GM04503 (cell line): ENCODE data around the gene SLC9A5.

ENCODE experiments used
- DNase-seq: peaks from one replicate; pipeline ENCODE4 v3.0.0-alpha.2; 2012; ENCODE audit warnings: low read depth

SLC9A5 gene

DNA sequence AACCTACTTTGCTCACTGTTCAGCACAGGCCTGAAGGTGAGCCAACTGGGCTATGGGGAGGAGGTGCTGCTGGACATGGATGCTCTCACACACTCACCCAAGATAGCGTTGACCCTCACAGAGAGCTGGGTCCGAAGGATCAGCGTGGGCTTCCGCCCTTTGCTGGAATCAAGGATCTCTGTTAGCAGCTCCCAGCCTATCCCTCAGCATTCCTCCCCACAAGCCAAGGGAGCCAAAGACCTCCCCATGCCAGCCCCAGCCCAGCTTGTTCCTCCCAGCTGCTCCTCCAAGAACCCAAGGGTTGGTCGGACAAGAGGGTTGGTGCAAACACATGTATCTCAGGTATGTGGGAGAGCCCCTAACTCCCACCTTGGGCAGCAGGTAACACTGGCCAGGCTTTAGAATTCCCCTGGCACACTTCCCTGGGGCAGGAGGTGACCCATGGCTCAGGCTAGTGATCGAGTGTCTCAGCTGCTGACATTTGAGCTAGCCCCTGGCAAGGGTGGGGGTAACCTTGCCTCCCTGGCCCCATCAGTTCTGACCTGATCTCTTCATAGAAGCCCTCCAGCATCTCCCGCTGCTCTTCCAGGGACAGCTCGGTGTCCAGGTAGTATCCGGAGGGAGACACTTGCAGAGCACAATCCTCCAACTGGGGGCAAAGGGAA, 9.8 kb upstream of the SLC9A5 start:
- no peak for DNase-seq

DNA sequence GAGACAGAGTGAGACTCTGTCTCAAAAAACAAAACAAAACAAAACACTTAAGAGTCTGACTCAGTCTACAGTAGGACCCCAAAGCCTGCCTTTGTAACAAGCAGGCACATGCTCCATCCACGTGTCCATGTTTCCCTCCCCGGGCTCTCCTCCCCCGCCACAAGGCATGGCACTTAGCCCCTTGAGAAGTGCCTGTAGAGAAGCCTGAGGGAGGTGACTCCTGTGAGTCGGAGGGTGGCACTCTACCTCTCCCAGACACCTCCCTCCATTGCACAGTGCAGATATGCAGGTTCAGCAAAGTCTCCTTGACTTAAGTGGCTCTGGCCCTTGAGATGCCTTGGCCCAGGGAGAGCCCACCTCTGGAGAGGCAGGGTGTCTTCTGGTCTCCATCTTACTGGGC, 8.3 kb upstream of the SLC9A5 start:
- no peak for DNase-seq

DNA sequence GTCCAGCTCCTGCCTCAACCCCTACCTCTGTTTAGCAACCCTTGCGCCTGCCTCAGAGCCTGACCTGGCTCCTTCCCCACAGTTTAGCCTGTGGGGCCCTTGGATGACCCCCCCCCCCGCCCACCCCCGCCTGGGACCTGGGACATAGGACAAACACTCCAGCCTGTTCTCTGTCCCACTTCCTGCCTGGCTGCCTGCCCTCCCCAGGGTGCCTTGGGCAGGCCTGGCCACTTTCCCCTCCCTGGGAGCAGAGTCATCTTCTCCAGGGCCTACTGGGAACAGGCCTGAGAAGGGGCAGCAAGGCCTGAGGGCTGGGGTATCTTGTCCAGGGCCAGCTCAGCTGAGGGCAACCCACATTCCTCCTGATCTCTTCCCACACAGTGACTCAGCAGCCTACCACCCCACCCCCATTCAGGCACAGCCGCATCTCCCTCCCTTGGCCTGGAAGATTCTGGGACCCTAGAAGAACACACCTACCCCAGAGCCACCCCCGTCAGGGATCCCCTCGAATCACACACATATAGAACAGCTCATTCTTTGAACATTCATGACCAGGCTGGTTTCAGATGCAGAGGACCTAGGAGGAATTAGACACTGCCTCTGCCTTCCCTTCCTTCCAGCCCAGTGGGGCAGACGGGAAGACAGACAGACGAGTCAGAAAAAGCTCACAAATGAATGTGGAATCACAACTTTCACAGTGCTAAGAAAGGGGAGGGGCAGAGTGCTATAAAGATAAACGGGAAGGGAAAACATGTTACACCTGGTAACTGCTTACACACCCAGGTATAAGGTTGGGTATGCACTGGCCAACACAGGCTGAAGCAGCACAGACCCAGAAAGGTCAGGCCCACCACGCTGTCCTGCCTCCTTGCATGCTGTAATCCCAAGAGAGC, 7.5 kb upstream of the SLC9A5 start:
- peak; percentile 72 for DNase-seq

DNA sequence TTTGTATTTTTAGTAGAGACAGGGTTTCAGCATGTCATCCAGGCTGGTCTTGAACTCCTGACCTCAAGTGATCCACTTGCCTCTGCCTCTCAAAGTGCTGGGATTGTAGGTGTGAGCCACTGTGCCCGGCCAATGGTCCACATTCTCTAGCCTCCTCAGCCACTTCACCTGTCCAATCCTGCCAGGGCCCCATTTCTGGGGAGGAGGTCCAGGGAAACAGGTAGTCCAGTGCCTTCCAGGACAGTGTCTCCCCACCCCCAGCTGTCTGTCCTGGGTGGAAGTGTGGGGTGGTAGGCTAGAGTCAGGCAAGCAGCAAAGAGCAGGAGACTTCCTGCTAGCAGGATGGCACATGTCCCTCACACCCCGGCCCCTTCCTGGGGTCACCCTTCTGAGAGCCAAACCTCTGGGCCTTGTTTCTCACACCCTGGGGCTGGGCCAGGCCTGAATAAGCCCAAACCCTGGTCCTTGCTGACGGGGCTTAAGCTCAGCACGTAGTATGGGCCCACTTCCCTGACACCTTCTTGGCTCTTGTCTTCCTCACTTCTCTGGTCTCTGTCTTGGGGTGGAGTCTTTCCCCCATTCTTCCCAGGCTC, 6.5 kb upstream of the SLC9A5 start:
- no peak for DNase-seq

DNA sequence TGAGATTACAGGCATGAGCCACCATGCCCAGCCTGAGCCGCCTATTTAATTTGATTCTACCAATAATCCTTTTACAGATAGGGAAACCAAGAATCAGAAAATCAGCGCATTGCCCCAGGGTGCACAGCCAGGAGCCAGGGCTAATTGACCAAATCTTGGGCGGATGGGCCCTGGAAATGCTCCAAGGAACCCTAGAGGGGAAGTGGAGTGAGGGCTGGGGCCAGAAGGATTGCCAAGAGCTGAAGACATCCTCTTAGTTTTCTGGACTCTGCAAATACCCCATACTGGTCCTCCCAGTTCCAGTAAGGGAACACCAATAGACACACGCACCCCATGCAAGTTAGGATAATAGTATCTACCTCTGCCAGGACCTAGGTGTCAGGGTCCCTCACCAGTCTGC, 5.3 kb upstream of the SLC9A5 start:
- DNase-seq = no peak

DNA sequence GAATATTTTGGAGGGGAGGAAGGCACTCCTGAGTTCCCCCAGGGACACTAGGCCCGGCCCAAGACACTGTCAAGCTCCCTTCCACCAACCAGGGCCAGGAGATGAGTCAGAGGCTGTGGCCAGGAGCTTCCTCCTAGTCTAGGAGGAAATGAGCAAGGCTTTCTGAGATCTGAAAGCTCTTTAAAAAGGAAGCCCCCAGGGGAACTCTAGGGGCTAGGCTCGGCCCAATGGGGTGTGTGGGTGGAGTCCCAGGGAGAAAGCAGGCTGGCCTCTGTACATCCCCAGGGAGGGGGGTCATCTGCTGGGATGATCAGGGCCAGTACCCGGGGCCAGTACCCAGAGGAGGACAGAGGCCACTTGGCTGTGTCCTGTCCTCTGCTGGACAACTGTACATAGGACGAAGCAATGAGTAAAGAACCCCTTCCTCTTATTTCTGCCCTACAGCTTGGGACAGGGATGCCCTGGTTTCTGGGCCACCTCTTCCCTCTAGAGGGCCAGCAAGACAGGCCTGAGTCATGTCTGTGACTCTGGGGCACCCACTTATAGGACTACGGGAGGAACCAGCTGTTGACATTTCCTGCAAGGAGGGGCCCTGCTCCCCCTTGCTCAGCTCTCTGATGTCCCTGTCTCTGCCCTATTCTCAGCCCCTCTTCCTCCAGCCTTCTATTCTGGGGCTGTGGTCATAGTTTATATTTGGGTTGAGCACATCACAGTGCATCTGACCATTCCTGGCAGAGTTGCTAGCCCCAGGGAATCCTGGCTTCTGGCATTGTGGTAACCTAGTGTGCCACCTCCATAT, 4.2 kb upstream of the SLC9A5 start:
- peak; percentile 86 for DNase-seq

DNA sequence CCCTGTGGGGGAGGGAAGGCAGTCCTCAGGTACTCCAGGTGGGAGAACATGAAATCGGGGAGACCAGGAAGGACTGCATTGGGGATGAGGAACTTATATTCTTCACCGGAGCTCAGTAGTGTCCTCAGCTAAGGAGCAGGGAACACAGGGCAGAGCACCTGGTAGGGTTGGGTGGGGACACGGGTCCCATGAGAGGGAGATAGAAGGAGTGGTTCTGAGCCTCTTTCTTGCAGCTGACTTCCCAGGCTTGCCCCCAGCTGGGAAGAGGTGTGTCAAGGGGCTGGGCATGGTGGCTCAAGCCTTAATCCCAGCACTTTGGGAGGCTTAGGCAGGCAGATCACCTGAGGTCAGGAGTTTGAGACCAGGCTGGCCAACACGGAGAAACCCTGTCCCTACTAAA, 3.6 kb upstream of the SLC9A5 start:
- DNase-seq = no peak

DNA sequence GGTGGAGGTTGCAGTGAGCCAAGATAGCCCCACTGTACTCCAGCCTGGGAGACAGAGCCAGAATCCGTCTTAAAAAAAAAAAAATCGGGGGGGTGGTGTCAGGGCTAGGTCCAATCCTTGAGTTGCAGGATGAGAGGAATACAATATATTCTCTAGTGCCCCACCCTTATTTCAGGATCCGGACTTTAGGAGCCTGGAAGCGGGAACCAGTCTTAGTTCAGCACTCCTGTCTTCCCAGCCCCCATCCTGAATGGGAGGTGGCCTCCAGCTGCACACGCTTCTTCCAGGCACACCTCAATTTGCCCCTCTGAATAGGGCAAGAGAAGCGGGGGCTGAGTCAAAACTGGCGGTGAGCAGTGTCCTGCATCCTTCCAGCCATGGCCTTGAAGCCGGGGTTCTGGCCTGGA, 3.1 kb upstream of the SLC9A5 start:
- DNase-seq = no peak

DNA sequence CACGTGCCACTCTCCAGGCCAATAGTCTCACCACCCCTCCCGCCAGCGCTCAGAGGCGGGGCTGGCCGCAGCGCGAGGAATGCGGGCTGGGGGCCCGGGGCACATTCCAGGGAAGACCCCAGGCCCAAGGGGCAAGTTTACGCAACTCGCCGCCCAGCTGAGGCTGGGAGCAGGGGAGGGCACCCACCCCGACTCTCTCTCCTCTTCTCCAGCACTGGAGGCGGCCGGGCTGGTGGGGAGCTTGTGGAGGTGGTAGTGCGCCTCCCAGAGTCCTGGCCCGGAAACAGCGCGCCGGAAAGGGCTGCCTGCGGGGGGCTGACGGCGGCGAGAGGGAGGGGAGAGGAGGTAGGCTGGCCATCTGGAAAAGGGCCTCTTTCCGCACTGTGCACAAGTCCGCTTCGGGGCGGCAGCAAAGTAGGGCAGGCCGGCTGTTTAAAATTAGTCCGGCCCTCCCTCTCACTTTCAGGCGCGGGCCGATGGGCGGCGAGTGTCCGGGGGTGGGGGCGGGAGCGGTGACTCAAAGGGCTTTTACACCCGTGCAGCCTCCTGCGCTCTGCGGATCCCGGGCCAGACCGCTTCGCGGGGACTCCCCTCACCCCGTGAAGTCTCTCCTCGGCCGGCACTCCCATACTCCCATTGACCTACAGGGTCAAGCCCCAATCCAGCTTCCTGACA, 2.6 kb upstream of the SLC9A5 start:
- DNase-seq = no peak

DNA sequence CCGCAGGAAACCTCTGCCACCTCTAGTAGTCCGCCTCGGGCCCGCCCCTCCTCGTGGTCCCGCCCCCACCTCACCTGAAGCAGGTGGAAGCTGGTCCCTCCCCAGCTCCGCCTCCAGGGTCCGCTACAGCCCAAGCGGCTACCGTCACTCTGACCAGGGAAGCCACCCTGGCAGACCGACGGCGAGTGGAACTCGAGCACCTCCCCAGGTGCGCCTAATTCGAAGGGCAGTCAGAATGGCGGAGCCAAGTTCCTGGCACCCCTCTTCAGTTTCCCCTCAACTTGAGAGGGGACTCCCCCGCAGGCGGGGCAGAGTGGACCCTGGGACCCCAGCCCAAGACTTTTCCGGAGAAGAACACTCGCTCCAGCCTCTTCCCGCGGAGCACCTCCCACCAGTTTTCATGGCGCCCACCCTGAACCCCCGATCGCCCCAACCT, 2.0 kb upstream of the SLC9A5 start:
- no peak for DNase-seq

DNA sequence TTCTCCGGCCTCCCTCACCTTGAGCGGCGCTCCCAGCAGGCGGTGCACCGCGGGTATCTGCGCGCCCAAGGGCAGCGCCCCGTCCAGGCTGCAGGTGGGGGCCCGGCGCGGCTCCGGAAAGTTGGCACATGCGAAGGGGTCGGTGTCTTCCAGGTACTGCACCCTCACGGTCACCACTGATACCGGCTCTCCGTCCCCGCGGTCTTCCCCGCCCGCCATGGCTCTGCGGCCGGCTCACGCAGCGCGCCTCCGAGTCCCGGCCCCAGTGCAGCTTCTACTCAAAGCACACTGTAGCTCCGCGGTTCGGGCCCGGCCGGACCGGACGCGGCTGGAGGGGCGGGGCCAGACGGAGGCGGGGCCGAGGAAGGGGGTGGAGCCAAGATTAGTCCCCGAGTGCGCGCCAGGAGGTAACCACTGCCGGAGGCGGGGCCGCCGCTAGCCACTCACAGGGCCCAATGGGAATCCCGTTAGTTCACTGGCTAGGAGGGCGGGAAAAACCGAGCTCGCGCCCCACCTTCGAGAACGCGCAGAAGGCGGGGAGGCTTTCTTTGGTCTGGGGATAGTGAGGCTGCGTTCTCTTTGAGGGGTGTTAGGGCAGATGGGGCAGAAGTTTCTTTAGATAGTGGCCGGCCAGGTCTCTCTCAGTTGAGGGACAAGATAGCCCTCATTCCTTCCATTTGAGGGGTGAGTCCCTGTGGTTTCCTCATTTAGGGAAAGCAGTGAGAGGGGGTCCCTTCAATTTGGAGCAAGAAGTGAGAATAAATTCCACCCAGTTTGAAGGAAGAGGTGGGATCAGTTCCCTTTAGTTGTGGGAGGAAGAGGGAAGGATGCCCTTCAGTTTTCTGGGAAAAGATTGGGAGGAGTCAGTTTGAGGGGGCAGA, 1.3 kb upstream of the SLC9A5 start, which contains the start of gene FHOD1:
Gene FHOD1, minus strand, starts transcription at position 290 of the 881 bp plus-strand sequence. Its CDS starts 71 bp downstream, at position 219.
- no peak for DNase-seq

DNA sequence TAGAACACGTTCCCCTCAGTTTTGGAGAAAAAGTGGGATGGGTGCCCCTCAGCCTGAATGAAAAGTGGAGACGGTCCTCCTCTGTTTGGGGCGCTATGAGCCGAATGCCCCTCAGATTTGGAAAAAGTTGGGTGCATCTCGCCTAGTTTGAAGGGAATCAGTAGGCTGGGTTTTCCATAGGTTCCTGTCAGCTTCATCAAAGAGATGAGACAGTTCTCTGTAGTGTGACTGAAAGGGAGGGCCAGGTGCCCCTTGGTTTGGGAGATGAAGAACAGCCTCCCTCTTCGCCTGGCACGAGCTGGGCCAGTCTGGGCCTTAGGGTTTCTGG, 742 bp upstream of the SLC9A5 start:
- DNase-seq = no peak

DNA sequence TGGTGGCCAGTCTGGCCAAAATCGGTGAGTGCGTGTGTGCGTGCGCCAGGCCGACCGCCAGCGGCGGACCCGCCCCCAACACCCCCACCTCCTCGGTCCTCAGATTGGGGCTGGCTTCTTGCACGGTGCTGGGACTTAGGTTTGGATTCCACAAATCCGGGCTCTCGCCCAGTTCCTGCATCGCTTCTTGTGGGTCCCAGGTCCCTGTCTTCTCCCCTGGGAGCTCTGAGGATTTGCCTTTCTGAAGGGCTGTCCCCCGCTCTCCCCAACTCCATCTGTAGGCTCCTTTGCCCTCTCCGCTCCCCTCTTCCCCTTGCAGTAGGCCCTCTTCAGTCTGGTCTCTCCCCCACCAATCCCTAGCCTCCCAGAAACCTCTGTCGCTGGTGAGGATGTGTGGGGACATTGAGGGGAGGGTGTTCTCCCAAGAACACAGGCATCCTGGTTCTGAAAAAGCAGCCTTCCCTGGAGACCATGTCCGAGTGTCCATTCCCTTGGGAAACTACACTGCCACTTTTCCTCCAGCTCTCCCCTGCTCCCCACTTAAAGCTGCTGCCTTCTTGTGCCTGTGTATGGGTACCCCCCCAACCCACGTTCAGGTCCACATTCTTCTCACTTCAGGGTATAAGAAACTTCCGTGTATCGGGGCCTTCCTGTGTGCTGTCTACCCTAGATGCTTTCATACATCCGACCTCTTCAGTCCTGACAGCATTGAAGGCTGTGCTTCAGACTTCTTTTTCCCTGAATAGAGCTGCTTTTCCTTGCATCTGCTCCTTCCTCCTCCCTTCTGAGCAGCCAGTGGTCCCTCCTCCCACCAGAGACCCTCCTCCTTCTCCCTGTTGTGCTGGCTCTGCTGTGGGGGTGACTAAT, 632 bp downstream of the SLC9A5 start:
- DNase-seq = no peak

DNA sequence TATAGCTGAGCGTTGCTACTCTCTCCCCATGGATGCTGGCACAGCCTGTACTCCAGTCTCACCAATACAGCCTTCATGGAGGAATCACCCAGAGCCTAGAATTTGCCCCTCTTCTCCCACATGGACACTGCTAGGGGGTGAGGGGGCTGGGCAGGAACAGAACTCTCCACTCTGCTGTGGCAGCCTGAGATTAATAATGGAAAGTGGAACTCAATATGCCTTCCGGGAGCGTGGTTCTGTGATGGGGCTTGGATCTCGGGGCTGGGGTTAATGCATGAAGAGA, 1.2 kb downstream of the SLC9A5 start:
- no peak for DNase-seq

DNA sequence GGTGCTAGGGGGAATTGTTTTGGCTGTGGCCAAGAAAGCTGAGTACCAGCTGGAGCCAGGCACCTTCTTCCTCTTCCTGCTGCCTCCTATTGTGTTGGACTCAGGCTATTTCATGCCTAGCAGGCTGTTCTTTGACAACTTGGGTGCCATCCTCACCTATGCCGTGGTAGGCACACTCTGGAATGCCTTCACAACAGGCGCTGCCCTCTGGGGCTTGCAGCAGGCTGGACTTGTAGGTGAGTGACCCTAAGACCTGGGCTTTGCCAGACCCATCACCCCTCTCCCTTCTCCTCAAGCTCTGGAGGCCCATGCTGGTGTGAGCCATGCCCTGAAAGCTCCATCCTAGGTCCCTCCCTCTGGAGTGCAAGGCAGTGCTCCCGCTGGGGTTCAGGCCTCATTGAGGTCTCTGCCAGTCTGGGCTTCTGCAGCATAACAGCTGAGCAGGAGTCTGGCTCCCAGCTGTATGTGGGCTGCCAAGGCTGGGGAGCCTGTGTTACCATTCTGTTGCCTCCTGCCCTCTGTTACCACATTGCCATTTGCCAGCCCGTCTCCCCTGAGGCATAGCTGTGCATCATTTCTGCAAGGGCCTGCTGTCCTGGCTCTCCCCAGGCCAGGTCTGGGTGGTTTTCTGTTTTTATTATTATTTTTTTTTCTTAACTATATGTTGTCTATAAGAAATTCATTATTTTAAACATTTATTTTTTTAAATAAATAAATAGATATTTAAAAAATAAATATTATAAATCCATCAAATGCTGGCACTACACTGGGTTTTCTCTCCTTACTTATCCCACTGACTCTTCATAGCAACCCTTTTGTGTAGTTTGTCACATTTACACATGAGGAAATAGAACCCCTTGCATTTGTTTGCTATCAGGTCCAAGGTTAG, 4.1 kb downstream of the SLC9A5 start:
- no peak for DNase-seq

DNA sequence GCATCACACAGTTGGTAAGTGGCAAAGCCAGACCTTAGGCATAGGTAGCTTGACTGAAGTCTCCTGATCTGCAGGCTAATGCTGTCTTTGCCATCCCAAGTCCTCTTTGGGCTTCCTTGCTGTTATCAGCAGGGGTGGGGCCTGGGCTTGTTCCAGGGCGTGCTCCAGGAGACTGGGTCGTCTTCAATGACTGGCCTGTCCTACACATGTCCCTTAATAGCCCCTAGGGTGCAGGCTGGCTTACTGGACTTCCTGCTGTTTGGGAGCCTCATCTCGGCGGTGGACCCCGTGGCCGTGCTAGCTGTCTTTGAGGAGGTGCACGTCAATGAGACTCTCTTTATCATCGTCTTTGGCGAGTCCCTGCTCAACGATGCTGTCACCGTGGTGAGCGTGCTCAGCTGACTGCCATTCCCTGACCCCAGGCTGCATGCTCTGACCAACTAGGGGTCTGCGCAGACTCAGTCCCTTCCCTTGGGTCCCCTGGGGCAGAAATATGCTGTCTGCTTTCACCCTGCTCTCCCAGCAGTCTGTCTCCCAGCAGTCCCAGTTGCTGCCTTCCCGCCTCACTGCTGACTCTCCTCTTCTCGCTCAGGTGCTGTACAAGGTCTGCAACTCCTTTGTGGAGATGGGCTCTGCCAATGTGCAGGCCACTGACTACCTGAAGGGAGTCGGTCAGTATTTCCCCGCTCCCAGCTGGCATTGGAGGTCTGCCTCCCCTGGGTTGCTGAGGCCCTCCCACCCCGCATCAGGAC, 6.2 kb downstream of the SLC9A5 start:
- DNase-seq = no peak

DNA sequence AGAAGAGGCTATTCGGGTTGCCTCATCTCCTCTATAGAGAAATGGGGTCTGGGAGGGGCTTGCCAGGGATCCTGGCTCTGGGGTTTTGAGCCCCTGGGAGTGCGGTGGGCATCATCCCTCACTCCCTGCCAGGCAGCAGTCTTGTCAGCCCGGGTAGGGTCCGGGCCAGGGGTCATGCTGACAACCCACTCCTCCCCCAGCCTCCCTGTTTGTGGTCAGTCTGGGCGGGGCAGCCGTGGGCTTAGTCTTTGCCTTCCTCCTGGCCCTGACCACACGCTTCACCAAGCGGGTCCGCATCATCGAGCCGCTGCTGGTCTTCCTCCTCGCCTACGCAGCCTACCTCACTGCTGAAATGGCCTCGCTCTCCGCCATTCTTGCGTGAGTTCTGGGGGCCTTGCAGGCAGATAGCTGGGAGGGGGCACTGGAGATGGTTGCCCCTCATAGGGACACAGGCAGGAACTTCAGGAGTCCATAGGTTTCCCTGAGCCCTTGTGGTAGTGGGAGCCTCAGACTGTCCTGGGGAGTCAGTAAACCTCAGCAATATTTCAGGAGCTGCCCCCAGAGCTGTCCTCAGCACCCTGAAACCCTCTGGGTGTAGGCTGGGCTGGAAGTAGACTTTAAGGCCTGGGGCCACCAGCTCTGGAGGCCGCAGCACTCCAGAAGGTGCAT, 6.9 kb downstream of the SLC9A5 start:
- DNase-seq = no peak
